GM12878 (cell line): ENCODE data around the gene INHBB.

Experiments used
- CREB1 ChIP-seq: IDR thresholded peaks from 2 replicates; pipeline ENCODE4 v1.6.1; 2012; ENCODE audit warnings: low read depth, mild to moderate bottlenecking, inconsistent platforms
- CTCF ChIP-seq, 3 experiments: IDR thresholded peaks in 2 of 3; conservative IDR thresholded peaks in 1 of 3; 2 replicates each; pipeline ENCODE4 v1.5.1; 2011; ENCODE audit warnings: low read depth in 3 of 3, low read length in 3 of 3, mild to moderate bottlenecking in 3 of 3, control low read depth in 2 of 3, moderate library complexity in 2 of 3, inconsistent platforms in 1 of 3, mixed read lengths in 1 of 3; ENCODE audit not compliant: control insufficient read depth in 2 of 3, insufficient read depth in 1 of 3; ENCODE audit errors: extremely low read depth in 1 of 3
- EZH2 ChIP-seq: IDR thresholded peaks from 2 replicates; pipeline ENCODE4 v1.6.1; 2012; ENCODE audit warnings: low read depth, mild to moderate bottlenecking, control low read depth, inconsistent platforms, low read length, borderline replicate concordance; ENCODE audit not compliant: control insufficient read depth
- IRF5 ChIP-seq: fragments of 450-650 bp; IDR thresholded peaks from 2 replicates; pipeline ENCODE4 v1.6.1; 2017; ENCODE audit warnings: borderline replicate concordance
- KDM1A ChIP-seq: fragments of 200-600 bp; sonication (generic); IDR thresholded peaks from 2 replicates; pipeline ENCODE4 v1.6.1; 2016; ENCODE audit warnings: borderline replicate concordance
- RAD21 ChIP-seq: IDR thresholded peaks from 2 replicates; pipeline ENCODE4 v1.6.1; 2011; ENCODE audit warnings: mild to moderate bottlenecking, low read depth, low read length, moderate library complexity; ENCODE audit not compliant: insufficient read depth

GRCh38 chr2:120389036-120389391, 43.1 kb downstream of the INHBB start:
- TF ChIP-seq KDM1A (no peak), CTCF (IDR thresholded peaks at IDR 0.05 in 2 of 3, conservative IDR thresholded peaks at IDR 0.05 in 1 of 3; ENCODE audit: control insufficient read depth in 2 of 3, extremely low read depth in 1 of 3, insufficient read depth in 1 of 3, low read depth in 3 of 3, low read length in 3 of 3) (no peak), CREB1 (no peak), EZH2 (no peak), RAD21 (no peak), IRF5 (no peak)
